ENCODE data around the gene BRD3.

The BRD3 gene

DNA sequence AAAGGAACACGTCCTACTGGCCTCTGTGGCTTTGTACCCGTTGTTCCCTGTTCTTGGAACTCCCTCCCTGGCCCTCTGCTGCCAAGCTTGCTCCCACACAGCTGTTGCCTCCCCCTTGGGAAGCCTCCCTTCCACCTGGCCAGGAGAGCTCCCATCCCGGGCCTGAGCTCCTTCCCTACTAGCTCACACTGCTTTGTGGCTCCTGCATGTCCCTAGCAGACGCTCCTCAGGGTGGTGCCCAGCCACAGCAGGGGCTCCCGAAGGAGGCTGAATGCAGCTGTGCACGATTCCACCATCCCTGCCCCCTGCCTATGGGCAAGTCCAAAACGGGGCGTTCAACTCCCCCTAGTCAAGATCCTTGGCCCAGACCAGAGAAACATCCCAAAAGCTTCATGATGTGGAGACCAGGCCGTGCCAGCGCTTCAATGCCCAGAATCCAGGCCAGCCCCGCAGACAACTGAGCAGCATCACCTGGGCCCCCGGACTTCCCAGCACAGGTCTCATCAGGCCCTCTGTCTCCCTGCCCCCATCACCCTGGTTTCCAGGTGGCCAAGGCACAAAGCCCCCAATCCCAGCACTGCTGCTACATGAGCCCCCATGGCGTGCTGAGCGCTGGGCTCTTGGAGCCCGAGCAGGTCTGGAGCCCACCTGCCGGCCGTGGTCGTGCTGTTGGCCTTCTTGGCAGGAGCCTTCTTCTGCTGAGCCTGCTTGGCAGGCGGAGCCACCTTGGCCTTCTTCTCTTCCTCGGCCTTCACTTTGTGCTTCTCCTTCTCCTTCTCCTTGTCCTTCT lies 28.2 kb downstream of the BRD3 start:
- DNase-seq (ENCODE audit: low read depth, low spot score) = no peak

DNA sequence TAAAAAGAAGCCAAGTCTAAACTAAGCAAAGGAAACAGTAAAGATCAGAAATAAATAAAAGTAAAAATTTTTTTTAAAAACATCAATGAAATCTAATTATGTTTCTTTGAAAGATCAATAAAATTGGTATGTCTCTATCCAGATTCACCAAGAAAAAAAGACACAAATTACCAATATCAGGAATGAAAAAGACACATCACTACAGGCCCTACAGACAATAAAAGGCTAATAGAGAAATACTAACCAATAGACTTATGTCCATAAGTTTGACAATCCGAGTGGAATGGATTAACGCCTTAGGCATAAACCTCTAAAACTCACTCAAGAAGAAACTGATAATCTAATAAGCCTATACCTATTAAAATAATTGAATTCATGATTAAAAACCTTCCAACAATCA lies 30.2 kb downstream of the BRD3 start:
- DNase-seq (ENCODE audit: low read depth, low spot score) = no peak

DNA sequence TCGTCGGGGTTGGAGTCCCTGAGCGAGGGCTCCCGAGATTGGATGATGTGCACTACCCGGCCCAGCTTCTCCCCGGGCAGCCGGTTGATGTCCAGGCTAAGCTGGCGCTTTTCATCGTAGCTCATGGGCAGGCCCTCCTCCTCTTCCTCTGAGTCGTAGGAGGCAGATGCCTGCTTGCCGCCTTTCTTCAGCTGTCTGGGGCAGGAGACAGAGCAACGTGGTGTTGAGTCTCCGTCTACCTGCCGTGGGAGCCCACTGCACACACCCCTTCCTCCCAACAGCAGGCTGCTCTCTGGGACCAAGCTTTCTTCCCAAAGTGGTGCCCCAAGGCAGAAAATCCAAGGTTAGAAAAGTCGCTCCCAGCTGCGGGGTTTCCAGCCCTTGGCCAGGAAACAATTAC lies 31.7 kb downstream of the BRD3 start:
- DNase-seq (ENCODE audit: low read depth, low spot score) = no peak

DNA sequence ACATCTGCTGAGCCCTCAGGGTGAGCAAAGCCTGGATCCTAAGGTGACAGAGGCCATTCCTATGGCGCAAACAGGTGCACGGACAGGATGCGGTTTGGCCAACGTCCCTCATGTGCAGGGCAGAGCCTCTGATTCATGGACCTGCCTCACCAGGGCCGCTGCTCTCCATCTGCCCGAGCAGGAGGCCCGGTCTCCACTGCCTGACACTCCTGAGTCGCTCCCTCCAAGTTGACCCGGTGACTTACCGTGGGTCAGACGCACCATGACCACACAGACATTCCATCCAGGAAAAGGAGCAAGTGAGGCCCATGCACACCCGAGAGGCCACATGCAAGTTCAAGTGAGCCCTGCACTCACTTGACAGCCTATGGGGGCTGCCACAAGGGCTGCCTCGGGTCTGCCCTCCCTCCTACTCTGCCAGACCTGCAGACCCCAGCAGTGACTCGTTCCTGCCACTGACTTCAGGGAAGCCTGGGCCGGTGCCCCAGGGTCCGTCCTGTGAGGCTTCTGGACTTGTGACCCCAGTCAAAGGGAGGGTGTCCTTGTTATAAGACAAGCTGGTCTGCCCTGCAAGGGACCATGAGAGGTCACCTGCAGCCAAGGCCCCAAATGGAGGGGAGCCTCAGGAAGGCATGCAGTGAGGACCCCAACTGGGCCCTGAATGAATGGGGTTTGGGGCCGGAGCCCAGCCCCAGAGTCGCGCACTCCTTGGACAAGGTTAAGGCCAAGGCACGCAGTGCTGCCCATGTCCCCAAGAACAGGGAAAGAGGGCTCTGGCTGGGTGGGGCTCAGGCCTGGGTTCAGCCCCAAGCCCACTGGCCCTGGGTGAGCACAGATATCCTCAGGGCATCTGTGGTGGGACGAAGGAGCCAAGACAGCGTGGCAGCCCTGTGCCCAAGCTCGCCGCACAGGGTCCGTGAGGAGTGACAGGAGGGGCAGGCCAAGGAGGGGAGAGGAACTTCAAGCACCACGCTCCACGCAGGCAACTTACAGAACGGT lies 32.5 kb downstream of the BRD3 start:
- DNase-seq (ENCODE audit: low read depth, low spot score) = no peak

DNA sequence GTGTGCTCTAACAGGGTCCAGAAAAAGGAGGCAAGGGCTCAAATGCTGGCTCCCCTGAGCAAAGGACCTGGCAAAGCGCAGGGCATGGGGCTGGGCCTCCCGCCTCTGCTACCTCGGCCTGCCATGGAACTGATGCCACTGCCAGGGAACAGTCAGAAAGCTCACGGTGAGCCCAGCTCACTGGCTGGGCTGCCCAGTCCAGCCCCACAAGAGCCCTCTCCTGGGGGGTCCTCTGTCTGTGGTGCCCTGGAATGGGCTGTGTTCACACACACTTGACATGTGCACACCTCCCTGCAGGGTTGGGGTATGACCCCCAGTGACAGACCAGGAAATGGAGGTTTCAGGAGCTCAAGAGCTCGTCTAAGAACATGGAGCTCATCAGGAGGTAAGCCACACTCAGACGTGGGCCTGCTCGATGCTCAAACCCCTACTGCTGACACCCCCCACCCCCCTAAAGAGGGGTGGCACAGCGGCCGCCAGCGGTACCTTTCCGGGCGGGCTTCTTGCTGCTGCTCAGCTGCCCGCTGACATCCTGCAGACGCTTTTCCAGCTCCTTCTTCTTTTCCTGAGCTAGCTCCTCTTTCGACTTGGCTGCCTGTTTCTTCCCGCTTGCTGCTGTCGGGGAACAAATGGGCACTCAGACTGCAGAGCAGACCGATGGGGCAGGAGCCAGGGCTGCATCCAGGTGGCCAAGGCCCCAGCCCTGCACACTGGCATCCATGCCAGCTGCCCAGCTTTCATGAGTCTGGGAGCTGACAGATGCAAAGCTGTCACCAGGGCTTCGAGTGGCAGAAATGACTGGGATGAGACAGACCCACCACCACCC lies 33.4 kb downstream of the BRD3 start:
- no peak for DNase-seq (ENCODE audit: low read depth, low spot score)

DNA sequence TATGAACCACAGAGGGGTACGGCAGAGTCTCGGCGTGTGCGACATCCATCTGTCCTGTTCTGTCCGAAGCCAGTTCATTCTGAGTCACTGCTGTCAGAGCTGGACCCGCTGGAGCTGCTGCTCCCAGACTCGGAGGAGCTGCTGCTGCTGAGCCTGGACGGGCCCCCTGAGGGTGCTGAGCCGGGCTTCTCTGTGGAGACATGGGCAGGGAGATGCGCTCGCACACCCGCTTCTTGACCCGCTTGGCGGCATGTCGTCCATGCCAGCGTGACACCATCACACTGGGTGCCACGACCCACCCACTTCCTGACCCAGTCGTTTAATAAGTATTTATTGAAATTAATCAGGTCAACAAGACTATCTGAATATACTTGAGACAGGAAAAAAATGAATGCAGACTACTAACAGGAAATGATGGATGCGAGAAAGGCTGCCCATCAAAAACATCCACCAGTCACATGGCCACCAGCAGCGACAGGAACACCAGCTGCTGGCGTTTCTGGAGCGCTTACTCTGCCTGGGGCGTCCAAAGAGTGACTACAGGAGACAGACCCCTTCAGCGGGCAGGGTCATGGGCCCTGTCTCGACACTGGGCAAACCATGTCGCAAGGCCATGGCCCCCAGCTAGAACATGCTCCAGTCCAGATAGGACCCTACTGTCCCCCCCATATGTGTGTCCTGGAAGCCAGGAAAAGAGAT lies 34.2 kb downstream of the BRD3 start:
- no peak for DNase-seq (ENCODE audit: low read depth, low spot score)

DNA sequence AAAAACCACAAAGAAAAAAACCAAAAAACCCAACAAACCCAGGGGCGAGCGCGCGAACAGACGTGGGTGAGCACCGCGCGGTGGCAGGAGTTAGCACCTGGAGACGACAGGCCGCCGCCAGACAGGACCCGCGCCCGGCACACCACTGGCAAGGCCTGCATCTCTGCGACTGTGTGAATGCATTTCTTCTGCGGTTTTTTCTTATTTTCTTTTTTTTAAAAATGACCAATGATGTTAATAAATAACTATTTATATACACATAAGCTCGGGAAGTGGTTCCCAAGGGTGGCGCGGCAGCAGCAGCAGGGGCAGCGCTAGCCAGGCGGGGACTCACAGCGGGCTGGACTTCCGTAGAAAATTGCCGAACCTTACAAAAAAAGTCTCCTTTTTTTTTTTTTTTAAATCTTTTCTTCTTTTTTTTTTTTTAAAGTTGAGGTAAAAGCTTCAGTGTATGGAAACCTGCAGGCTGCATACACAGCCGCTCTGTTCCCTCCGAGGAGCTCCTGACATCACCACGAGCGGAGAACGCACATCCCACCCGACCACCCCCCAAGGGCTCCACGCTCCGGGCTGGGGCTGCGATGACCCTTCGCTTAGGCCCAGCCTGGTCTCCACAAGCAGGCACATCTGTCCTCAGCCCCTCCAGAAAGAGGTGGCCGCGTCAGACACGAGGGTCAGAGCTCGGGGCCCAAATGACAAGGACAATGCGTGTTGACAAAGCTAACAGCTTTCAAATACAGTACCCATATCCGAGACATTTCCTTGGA lies 35.2 kb downstream of the BRD3 start:
- DNase-seq (ENCODE audit: low read depth, low spot score) = no peak

DNA sequence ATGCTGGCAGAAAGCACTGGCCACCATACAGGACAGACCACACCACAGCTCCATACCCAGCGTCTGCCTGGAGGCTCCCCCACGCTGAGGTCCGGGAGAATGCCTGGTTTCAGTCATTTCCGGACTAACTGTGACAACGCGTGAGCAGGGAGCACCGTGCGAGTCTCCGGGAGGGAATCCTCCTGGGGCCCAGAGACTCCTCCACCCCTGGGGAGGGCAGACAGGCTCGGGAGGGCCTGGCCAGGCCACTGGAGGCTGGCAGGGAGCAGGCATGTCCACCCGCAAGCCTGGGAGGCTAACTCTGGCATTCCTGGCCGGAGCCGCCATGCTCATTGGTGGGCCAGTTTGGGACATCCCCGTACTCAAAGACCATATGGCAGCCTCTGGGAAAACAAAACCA lies 36.0 kb downstream of the BRD3 start:
- no peak for DNase-seq (ENCODE audit: low read depth, low spot score)

DNA sequence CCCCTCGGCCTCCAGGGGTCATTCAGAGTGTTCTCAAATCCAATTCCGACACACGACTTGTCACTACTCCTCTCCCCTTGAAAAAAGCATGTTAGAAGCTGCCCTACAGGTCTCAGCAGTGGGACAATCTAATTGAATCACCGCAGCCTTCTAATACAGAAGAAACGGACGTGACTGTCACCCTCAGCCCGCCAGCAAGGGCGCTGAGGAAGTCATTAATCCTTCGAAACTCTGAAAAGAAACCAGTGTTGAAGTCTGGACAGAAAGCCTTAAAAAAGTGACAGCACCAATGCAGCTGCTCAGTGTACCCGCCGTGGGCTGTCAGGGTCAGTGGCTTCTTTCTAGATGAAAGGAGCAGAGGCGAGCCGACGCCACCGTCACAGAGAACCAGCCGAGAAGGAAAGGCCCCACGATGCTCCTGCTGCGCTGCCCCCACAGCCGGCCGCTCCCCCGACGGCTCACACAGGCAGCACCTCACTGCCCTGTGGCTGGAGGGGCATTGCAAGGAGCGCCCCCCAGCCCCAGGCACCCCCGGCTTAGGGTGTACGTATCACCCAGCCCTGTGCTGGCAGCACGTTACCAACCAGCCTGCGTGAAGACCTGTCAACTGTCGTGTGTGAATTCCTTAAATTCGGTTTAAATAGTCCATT lies 36.9 kb downstream of the BRD3 start:
- no peak for DNase-seq (ENCODE audit: low read depth, low spot score)

DNA sequence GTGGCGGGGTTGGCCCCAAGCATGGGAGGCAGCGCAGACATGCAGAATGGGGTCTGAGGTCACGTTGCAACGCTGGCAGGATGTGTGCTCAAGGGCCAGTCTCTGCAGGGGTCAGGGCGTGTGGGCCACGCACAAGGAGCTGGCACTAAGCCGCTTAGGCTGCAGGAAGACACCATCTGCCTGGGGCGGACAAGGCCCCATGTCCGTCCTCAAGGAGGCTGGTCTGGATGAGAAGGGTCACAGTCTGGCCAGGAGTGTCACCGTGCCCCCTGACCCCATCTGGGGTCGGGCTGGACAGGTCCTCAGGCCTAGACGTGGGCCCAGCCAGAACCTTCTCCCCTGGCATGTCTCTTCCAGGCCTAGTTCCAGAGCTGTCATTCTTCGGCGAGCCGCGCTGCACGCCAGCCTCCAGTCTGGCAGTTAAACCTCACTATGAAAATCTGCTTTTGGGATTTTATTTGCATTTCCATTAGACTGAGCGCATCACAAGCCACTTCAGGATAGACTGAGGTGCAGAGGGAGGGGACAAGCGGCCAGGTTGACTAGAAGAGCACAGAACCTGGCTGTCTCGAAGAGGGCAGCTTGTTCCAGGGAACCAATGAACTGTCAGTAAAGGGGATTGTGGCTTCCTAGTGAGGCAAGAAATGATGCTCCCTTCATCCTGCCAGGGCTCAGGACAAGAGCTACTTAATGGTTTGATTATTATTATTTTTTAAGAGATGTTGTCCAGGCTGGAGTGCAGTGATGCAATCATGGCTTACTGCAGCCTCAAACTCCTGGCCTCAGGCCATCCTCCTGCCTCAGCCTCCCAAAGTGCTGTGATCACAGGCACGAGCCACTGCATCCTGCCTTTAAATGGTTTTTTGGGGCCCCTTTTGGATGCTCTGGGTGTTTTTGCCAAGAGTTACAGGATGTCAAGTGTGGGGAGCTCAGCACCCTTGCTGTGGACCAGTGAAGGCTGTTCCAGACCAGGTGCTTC lies 38.3 kb downstream of the BRD3 start:
- DNase-seq (ENCODE audit: low read depth, low spot score) = no peak

DNA sequence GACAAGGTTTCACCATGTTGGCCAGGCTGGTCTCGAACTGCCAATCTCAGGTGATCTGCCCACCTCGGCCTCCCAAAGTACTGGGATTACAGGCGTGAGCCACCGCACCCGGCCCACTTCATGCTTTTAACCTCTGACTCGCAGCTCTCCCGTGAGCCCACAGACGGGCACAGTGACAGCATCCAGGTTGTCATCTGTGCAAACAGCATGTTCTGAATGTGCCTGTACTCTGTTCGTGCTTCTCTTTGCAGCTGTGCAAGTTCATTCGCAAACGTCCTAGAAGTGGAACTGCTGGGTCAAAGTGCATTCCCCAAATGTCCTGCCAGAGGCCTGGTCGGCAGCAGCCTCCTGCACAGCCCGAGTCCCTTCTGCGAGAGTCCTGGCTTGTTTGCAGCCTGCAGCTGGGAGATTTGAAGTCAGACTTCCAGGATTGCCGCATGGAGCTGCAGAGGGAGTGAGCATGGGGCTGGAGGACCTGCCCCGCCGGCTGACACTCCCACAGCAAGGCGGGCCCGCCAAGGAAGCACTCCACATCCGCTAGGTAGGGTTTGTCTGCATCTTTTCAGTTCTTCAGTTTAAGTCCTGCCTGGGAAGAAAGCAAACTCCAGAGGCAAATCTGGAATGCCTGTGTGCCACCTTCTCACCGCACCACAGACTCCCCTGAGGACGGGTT lies 39.1 kb downstream of the BRD3 start:
- DNase-seq (ENCODE audit: low read depth, low spot score) = no peak

DNA sequence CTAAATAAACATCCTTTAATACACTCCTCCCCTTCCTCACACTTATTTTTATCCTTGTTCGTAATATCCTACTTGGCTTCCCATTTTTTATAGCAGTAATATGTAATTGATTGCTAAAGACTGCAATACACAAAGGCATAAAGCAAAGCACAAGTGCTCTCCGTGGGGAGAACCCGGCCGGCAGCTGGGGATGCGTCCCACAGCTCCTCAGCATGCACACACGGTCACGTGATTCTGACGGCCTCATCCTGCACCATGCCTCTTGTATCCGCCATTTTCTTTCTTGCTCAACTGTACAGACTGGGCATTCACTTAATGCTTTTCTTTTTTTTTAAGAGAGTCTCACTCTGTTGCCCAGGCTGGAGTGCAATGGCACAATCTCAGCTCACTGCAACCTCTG lies 39.8 kb downstream of the BRD3 start:
- DNase-seq (ENCODE audit: low read depth, low spot score) = no peak

DNA sequence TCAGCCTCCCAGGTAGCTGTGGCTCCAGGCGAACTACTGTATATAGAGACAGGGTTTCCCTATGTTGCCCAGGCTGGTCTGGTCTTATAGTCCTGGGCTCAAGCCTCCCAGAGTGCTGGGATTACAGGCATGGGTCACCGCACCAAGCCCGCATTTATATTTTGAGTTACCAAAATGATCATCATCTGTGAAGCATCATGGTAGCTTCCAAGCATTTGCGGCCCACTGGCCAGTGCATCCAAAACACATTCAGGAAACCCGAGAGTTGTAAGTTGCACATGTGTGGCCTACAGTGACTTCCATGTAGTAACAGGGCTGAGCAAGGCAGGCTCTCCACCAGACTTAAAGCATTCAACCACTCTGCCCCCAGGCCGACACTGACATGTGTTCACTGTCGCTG lies 40.3 kb downstream of the BRD3 start:
- no peak for DNase-seq (ENCODE audit: low read depth, low spot score)

DNA sequence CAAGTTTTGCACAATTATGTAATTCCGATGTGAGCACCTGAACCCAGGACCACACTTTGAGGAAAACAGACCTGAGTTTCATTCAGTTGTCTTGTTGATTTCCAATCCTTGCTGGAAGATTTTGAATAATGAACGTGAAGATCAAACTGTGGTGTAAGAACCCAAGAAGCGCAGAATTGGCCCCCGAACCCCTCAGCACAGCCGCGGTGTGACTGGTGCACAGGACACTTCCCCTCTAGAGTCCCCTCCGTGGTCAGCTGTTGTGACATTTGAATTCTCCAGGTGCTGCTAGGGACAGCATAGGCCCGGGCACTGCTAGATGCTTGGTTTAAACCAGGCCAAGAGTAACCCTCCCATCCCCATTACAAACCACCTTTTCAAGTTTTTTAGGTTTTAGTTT lies 40.8 kb downstream of the BRD3 start:
- no peak for DNase-seq (ENCODE audit: low read depth, low spot score)

DNA sequence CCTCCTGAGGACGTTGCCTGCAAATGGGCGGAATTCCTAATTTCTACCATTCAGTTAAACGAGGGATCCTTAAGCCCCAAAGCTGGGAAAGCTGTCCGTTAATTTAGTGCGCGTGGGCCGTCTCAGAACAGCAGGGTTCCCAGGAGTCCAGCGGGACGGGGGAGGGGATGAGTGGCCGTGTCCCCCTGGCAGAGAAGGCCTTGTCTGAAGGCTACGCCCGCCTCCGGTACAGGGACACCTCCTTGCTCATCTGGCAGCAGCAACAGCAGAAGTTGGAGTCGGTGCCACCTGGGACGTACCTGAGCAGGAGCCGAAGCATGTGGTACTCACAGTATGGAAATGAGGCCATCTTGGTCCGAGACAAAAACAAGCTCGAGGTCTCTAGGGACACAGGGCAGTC lies 41.2 kb downstream of the BRD3 start:
- DNase-seq (ENCODE audit: low read depth, low spot score) = no peak

DNA sequence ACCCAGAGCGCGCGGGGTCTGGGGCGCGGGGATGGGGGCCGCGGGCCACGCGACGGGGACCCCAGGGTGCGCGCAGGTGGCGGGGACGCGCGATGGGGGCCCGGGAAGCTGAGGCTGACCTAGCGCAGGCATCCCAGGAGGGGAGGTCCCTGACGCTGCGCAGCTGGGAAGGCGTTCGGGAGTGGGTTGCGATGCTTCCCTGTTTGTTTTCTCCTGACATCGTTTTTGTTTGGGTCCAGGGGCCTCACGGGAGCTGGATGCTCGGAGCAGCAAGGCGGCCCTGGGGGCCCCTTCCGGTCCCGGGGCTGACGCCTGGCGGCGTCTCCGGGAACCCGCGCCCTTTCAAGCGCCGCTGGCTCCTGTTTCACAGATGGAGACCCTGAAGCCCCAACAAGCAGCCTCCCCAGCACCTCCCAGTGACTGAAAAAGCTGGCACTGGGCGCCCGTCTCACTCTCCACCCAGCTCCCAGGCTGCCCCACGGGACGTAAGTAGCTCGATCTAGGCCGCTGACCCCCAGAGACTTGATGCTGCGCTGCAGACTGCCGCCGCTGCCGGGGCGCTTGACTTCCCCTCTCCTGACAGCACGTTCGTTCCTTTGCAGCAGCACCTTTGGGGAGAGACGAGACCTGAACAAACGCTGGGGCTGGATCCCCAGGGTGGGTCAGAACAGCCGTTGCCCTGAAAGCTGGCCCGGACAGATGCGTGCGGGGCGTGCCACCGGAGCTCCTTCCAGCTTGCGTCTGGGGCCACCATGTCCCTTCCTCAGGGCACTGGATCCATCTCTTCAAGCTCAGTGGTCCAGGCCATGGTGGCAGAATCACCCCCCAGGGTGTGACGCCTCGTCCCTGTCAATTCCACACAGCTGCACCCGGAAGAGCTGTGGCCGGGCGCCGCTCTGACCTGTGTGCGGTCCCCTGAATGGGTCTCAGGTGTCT lies 42.0 kb downstream of the BRD3 start:
- DNase-seq (ENCODE audit: low read depth, low spot score) = no peak

All from activated naive CD8-positive, alpha-beta T cell treated with anti-CD3 and anti-CD28 coated beads, Interleukin-2, amount 50 U/mL, for 16 hours (primary cell).